ENCODE results near the gene HOXB2. TPM values are rescaled to one million over a fixed set of nuclear protein-coding genes. Genes with fewer than 3 reads are reported as not detected.
"Not testable (repeated sequence)": the region's sequence is repeated elsewhere in the genome, so short reads cannot be mapped to it uniquely, and the experiment has no call there.

Gene HOXB2
- total RNA-seq, 2 experiments from 2014 or later, result 15.6 to 18.2 TPM

- peaks cover 14% of the 10 kb centered on the region for H3K36me3 Mint-ChIP-seq (ENCODE audit: low read depth)
- DNase-seq, result no peak
- H3K27me3 Mint-ChIP-seq (ENCODE audit: low read depth), result peaks cover 9% of the 10 kb centered on the region
- H3K4me1 Mint-ChIP-seq (ENCODE audit: low read depth), result peaks cover 31% of the 10 kb centered on the region
- CTCF ChIA-PET, result interaction anchor here (0.7 to 0.8 kb wide), 2 partner anchors 47 to 54 kb away, joined by 4 read pairs; partner anchors contain the start of gene HOXB5
- no peak overlapping the region for H3K4me3 Mint-ChIP-seq
- H3K27ac Mint-ChIP-seq, result peak overlapping the region; percentile 13
- no peaks in the 10 kb centered on the region for H3K9me3 Mint-ChIP-seq
- intact Hi-C loops (cut with micrococcal nuclease), result no loop called here
Measured at GRCh38 chr17:48539177-48539576, 5.7 kb downstream of the HOXB2 start.

- Mint-ChIP-seq H3K4me1 (ENCODE audit: low read depth) (peaks cover 29% of the 10 kb centered on the region), H3K9me3 (no peaks in the 10 kb centered on the region), H3K27me3 (ENCODE audit: low read depth) (peaks cover 4% of the 10 kb centered on the region), H3K36me3 (ENCODE audit: low read depth) (peaks cover 7% of the 10 kb centered on the region), H3K27ac (no peak overlapping the region), H3K4me3 (no peak overlapping the region)
- no peak for DNase-seq
- CTCF ChIA-PET, result interaction anchor here (0.6 kb wide), 1 partner anchor 228 kb away, joined by 3 read pairs; no protein-coding TSS in a partner anchor
- intact Hi-C loops (cut with micrococcal nuclease), result no loop called here
Measured at GRCh38 chr17:48537316-48537715, 7.6 kb downstream of the HOXB2 start.

- CTCF ChIA-PET, result interaction anchor here (0.9 to 1.4 kb wide), 3 partner anchors 11 to 162 kb away, joined by 3 to 4 read pairs (median 3); no protein-coding TSS in a partner anchor
- H3K9me3 Mint-ChIP-seq; H3K36me3 Mint-ChIP-seq (ENCODE audit: low read depth); H3K4me3 Mint-ChIP-seq; H3K27me3 Mint-ChIP-seq (ENCODE audit: low read depth); H3K27ac Mint-ChIP-seq; intact Hi-C loops (cut with micrococcal nuclease): not testable (repeated sequence)
- peak; percentile 41 for DNase-seq
- H3K4me1 Mint-ChIP-seq (ENCODE audit: low read depth), result peaks cover 20% of the 10 kb centered on the region
Measured at GRCh38 chr17:48535793-48536559, 8.9 kb downstream of the HOXB2 start.

- Mint-ChIP-seq H3K27me3 (ENCODE audit: low read depth) (peaks cover 5% of the 10 kb centered on the region), H3K9me3 (no peaks in the 10 kb centered on the region), H3K36me3 (ENCODE audit: low read depth) (no peaks in the 10 kb centered on the region), H3K4me3 (no peak overlapping the region), H3K4me1 (ENCODE audit: low read depth) (peaks cover 7% of the 10 kb centered on the region), H3K27ac (no peak overlapping the region)
- no peak for DNase-seq
- CTCF ChIA-PET, result interaction anchor here (0.5 kb wide), 1 partner anchor 355 kb away, joined by 4 read pairs; no protein-coding TSS in a partner anchor
- intact Hi-C loops (cut with micrococcal nuclease), result no loop called here
Measured at GRCh38 chr17:48532261-48532660, 12.6 kb downstream of the HOXB2 start.

- no peaks in the 10 kb centered on the region for H3K36me3 Mint-ChIP-seq (ENCODE audit: low read depth)
- peaks cover 7% of the 10 kb centered on the region for H3K4me1 Mint-ChIP-seq (ENCODE audit: low read depth)
- H3K27me3 Mint-ChIP-seq (ENCODE audit: low read depth), result peaks cover 14% of the 10 kb centered on the region
- no peak for DNase-seq
- no peaks in the 10 kb centered on the region for H3K9me3 Mint-ChIP-seq
- intact Hi-C loops (cut with micrococcal nuclease), result no loop called here
- H3K27ac Mint-ChIP-seq, result no peak within 1 kb of the TSS
- CTCF ChIA-PET, result interaction anchor here (0.5 kb wide), 1 partner anchor 11 kb away, joined by 4 read pairs; no protein-coding TSS in a partner anchor
- H3K4me3 Mint-ChIP-seq, result no peak within 1 kb of the TSS
Measured at GRCh38 chr17:48530887-48531272, 14.0 kb downstream of the HOXB2 start, which contains the start of gene HOXB1. TSS of gene HOXB1 (minus strand) at chr17:48531011. CDS start at chr17:48530904, 107 bp downstream.

- no peak overlapping the region for H3K4me3 Mint-ChIP-seq
- CTCF ChIA-PET, result interaction anchor here (0.5 kb wide), 1 partner anchor 10 kb away, joined by 4 read pairs; no protein-coding TSS in a partner anchor
- intact Hi-C loops (cut with micrococcal nuclease), result no loop called here
- H3K27me3 Mint-ChIP-seq (ENCODE audit: low read depth), result peaks cover 18% of the 10 kb centered on the region
- H3K9me3 Mint-ChIP-seq, result no peaks in the 10 kb centered on the region
- no peaks in the 10 kb centered on the region for H3K36me3 Mint-ChIP-seq (ENCODE audit: low read depth)
- H3K4me1 Mint-ChIP-seq (ENCODE audit: low read depth), result peaks cover 5% of the 10 kb centered on the region
- no peak for DNase-seq
- H3K27ac Mint-ChIP-seq, result no peak overlapping the region
Measured at GRCh38 chr17:48530208-48530886, 14.6 kb downstream of the HOXB2 start.

GRCh38 chr17:48529683-48530009 is 15.3 kb downstream of the HOXB2 start:
- no peak overlapping the region for H3K4me3 Mint-ChIP-seq
- intact Hi-C loops (cut with micrococcal nuclease), result no loop called here
- no peak overlapping the region for H3K27ac Mint-ChIP-seq
- H3K9me3 Mint-ChIP-seq, result no peaks in the 10 kb centered on the region
- no peak for DNase-seq
- peaks cover 5% of the 10 kb centered on the region for H3K4me1 Mint-ChIP-seq (ENCODE audit: low read depth)
- no peaks in the 10 kb centered on the region for H3K36me3 Mint-ChIP-seq (ENCODE audit: low read depth)
- CTCF ChIA-PET, result no interaction called here
- H3K27me3 Mint-ChIP-seq (ENCODE audit: low read depth), result peaks cover 24% of the 10 kb centered on the region

- no peak for DNase-seq
- H3K36me3 Mint-ChIP-seq (ENCODE audit: low read depth), result no peaks in the 10 kb centered on the region
- CTCF ChIA-PET, result interaction anchor here (0.5 kb wide), 1 partner anchor 206 kb away, joined by 4 read pairs; no protein-coding TSS in a partner anchor
- H3K4me3 Mint-ChIP-seq, result no peak overlapping the region
- peaks cover 27% of the 10 kb centered on the region for H3K27me3 Mint-ChIP-seq (ENCODE audit: low read depth)
- intact Hi-C loops (cut with micrococcal nuclease), result no loop called here
- peaks cover 5% of the 10 kb centered on the region for H3K4me1 Mint-ChIP-seq (ENCODE audit: low read depth)
- no peak overlapping the region for H3K27ac Mint-ChIP-seq
- no peaks in the 10 kb centered on the region for H3K9me3 Mint-ChIP-seq
Measured at GRCh38 chr17:48528936-48529682, 15.8 kb downstream of the HOXB2 start.

- H3K27ac Mint-ChIP-seq, result no peak overlapping the region
- peaks cover 28% of the 10 kb centered on the region for H3K27me3 Mint-ChIP-seq (ENCODE audit: low read depth)
- H3K4me1 Mint-ChIP-seq (ENCODE audit: low read depth), result peaks cover 5% of the 10 kb centered on the region
- intact Hi-C loops (cut with micrococcal nuclease), result no loop called here
- no peaks in the 10 kb centered on the region for H3K36me3 Mint-ChIP-seq (ENCODE audit: low read depth)
- no peak for DNase-seq
- CTCF ChIA-PET, result no interaction called here
- no peaks in the 10 kb centered on the region for H3K9me3 Mint-ChIP-seq
- H3K4me3 Mint-ChIP-seq, result no peak overlapping the region
Measured at GRCh38 chr17:48528153-48528935, 16.6 kb downstream of the HOXB2 start.

GRCh38 chr17:48527547-48527932 is 17.4 kb downstream of the HOXB2 start:
- peaks cover 34% of the 10 kb centered on the region for H3K27me3 Mint-ChIP-seq (ENCODE audit: low read depth)

GRCh38 chr17:48526608-48527546 is 18.0 kb downstream of the HOXB2 start:
- intact Hi-C loops (cut with micrococcal nuclease), result no loop called here
- H3K9me3 Mint-ChIP-seq, result no peaks in the 10 kb centered on the region
- peaks cover 5% of the 10 kb centered on the region for H3K4me1 Mint-ChIP-seq (ENCODE audit: low read depth)
- no peaks in the 10 kb centered on the region for H3K36me3 Mint-ChIP-seq (ENCODE audit: low read depth)
- H3K4me3 Mint-ChIP-seq, result no peak overlapping the region
- peak; percentile 23 for DNase-seq
- CTCF ChIA-PET, result interaction anchor here (1.0 kb wide), 1 partner anchor 34 kb away, joined by 3 read pairs; no protein-coding TSS in a partner anchor
- H3K27me3 Mint-ChIP-seq (ENCODE audit: low read depth), result peaks cover 35% of the 10 kb centered on the region
- H3K27ac Mint-ChIP-seq, result no peak overlapping the region

More at GRCh38 chr17:48527547-48527932, 17.4 kb downstream of the HOXB2 start:
- intact Hi-C loops (cut with micrococcal nuclease), result no loop called here
- CTCF ChIA-PET, result interaction anchor here (1.0 kb wide), 1 partner anchor 35 kb away, joined by 3 read pairs; no protein-coding TSS in a partner anchor
- peak overlapping the region; percentile 11 for H3K4me3 Mint-ChIP-seq
- DNase-seq, result no peak
- H3K9me3 Mint-ChIP-seq, result no peaks in the 10 kb centered on the region
- H3K27ac Mint-ChIP-seq, result no peak overlapping the region
- no peaks in the 10 kb centered on the region for H3K36me3 Mint-ChIP-seq (ENCODE audit: low read depth)
- peaks cover 5% of the 10 kb centered on the region for H3K4me1 Mint-ChIP-seq (ENCODE audit: low read depth)

All from activated naive CD4-positive, alpha-beta T cell treated with anti-CD3 and anti-CD28 coated beads for 36 hours (primary cell).